ENCODE results near the gene DUOXA1.

GRCh38 chr15:45131510-45131909, 1.8 kb upstream of the DUOXA1 start:
- TF ChIP-seq EZH2 (IDR thresholded peaks at IDR 0.05; ENCODE audit: borderline replicate concordance, low read depth, low read length, severe bottlenecking) (no peak), CTCF (IDR thresholded peaks at IDR 0.05; ENCODE audit: borderline replicate concordance, extremely low read depth, low read length, poor library complexity, severe bottlenecking) (no peak)

All from DND-41 (cell line).